DND-41 (cell line): ENCODE results near the gene ERC2.

Source experiments
- ATAC-seq: fragments of 200-7000 bp; cut with Tn5 transposase; 3 replicates; pipeline ENCODE4 v1.9.1; 2021; ENCODE audit warnings: low read depth; ENCODE audit not compliant: insufficient read depth
- DNase-seq: peaks from one replicate; pipeline ENCODE4 v3.0.0-alpha.2; 2020
- H2AFZ ChIP-seq: 2 replicates; pipeline ENCODE4 v1.6.0; 2012; ENCODE audit warnings: low read depth, low read length
- H3K27ac ChIP-seq: 2 replicates; pipeline ENCODE4 v1.5.1; 2012; ENCODE audit warnings: low read length, inconsistent platforms
- H3K27me3 ChIP-seq: fragments of 200-600 bp; sonication (generic); 2 replicates; pipeline ENCODE4 v1.6.0; 2012; ENCODE audit warnings: low read length, mild to moderate bottlenecking, inconsistent platforms; ENCODE audit not compliant: insufficient read depth, poor library complexity
- H3K36me3 ChIP-seq: 2 replicates; pipeline ENCODE4 v1.5.1; 2012; ENCODE audit warnings: low read length, inconsistent platforms; ENCODE audit not compliant: insufficient read depth
- H3K4me1 ChIP-seq: 2 replicates; pipeline ENCODE4 v1.5.1; 2012; ENCODE audit warnings: mild to moderate bottlenecking, low read length; ENCODE audit not compliant: insufficient read depth
- H3K4me2 ChIP-seq: 2 replicates; pipeline ENCODE4 v1.6.0; 2012; ENCODE audit warnings: mild to moderate bottlenecking, moderate library complexity, low read length, inconsistent platforms; ENCODE audit not compliant: insufficient read depth
- H3K4me3 ChIP-seq, 2 experiments: fragments of 200-600 bp in 1 of 2; shearing (Covaris generic) in 1 of 2; 2 replicates each; pipeline ENCODE4 v1.5.1; 2012 to 2016; ENCODE audit warnings: inconsistent platforms in 2 of 2, low read length in 2 of 2, mild to moderate bottlenecking in 2 of 2, low read depth in 1 of 2, moderate library complexity in 1 of 2
- H3K79me2 ChIP-seq: 2 replicates; pipeline ENCODE4 v1.6.0; 2012; ENCODE audit warnings: low read length, inconsistent platforms; ENCODE audit not compliant: insufficient read depth
- H3K9ac ChIP-seq: 2 replicates; pipeline ENCODE4 v1.6.0; 2012; ENCODE audit warnings: low read depth, mild to moderate bottlenecking, inconsistent platforms, low read length, moderate library complexity
- H3K9me3 ChIP-seq: 2 replicates; pipeline ENCODE4 v1.5.1; 2012; ENCODE audit warnings: low read length, moderate library complexity, mild to moderate bottlenecking, inconsistent platforms; ENCODE audit not compliant: insufficient read depth, severe bottlenecking
- H4K20me1 ChIP-seq: 2 replicates; pipeline ENCODE4 v1.6.0; 2012; ENCODE audit warnings: low read length; ENCODE audit not compliant: insufficient read depth
- CTCF ChIP-seq: IDR thresholded peaks from 2 replicates; pipeline ENCODE4 v1.5.1; 2012; ENCODE audit warnings: borderline replicate concordance, low read length, moderate library complexity, mild to moderate bottlenecking; ENCODE audit not compliant: poor library complexity, severe bottlenecking; ENCODE audit errors: extremely low read depth
- EZH2 ChIP-seq: IDR thresholded peaks from 3 replicates; pipeline ENCODE4 v1.6.1; 2012; ENCODE audit warnings: borderline replicate concordance, low read depth, mild to moderate bottlenecking, moderate library complexity, low read length, inconsistent platforms; ENCODE audit not compliant: severe bottlenecking

Gene ERC2

GRCh38 chr3:55572816-55573215 lies 895.5 kb downstream of the ERC2 start:
- Histone ChIP-seq H4K20me1 (no peaks in the 10 kb centered on the region), H3K9ac (no peak overlapping the region), H3K4me2 (no peak overlapping the region), H3K79me2 (no peaks in the 10 kb centered on the region), H3K9me3 (no peaks in the 10 kb centered on the region), H2AFZ (no peak overlapping the region), H3K36me3 (no peaks in the 10 kb centered on the region), H3K27me3 (peaks cover 3% of the 10 kb centered on the region), H3K4me1 (no peaks in the 10 kb centered on the region), H3K27ac (no peak overlapping the region), H3K4me3 (no peak overlapping the region)
- TF ChIP-seq EZH2 (no peak), CTCF (no peak)
- ATAC-seq (no peak), DNase-seq (no peak)

GRCh38 chr3:55571913-55572312 lies 896.4 kb downstream of the ERC2 start:
- H3K9ac ChIP-seq = no peak overlapping the region
- DNase-seq = no peak
- H3K27ac ChIP-seq = no peak overlapping the region

GRCh38 chr3:55571216-55571813 lies 897.0 kb downstream of the ERC2 start:
- Histone ChIP-seq H3K27me3 (peaks cover 3% of the 10 kb centered on the region), H3K9ac (no peak overlapping the region), H3K36me3 (no peaks in the 10 kb centered on the region), H3K79me2 (no peaks in the 10 kb centered on the region), H3K27ac (no peak overlapping the region), H4K20me1 (no peaks in the 10 kb centered on the region), H3K4me2 (no peak overlapping the region), H2AFZ (no peak overlapping the region), H3K4me1 (no peaks in the 10 kb centered on the region), H3K4me3 (no peak overlapping the region), H3K9me3 (no peaks in the 10 kb centered on the region)
- TF ChIP-seq CTCF (no peak), EZH2 (no peak)
- DNase-seq (peak; percentile 20), ATAC-seq (peak; percentile 44; the same call in 1 of the 3 replicates)

More at GRCh38 chr3:55571913-55572312, 896.4 kb downstream of the ERC2 start:
- Histone ChIP-seq H3K9me3 (no peaks in the 10 kb centered on the region), H3K79me2 (no peaks in the 10 kb centered on the region), H3K4me2 (no peak overlapping the region), H3K4me1 (no peaks in the 10 kb centered on the region), H3K27me3 (peaks cover 3% of the 10 kb centered on the region), H3K36me3 (no peaks in the 10 kb centered on the region), H4K20me1 (no peaks in the 10 kb centered on the region), H2AFZ (no peak overlapping the region), H3K4me3 (no peak overlapping the region)
- ATAC-seq = no peak
- TF ChIP-seq EZH2 (no peak), CTCF (no peak)

GRCh38 chr3:55570271-55570711 lies 898.0 kb downstream of the ERC2 start:
- Histone ChIP-seq H3K9ac (no peak overlapping the region), H3K4me2 (no peak overlapping the region), H3K27ac (no peak overlapping the region), H4K20me1 (no peaks in the 10 kb centered on the region), H3K9me3 (no peaks in the 10 kb centered on the region), H3K36me3 (no peaks in the 10 kb centered on the region), H3K4me1 (no peaks in the 10 kb centered on the region), H3K4me3 (no peak overlapping the region), H2AFZ (no peak overlapping the region), H3K27me3 (peaks cover 3% of the 10 kb centered on the region), H3K79me2 (no peaks in the 10 kb centered on the region)
- DNase-seq = no peak
- ATAC-seq = no peak
- TF ChIP-seq CTCF = no peak
- TF ChIP-seq EZH2 = no peak
